Stimulated activated effector memory CD8-positive, alpha-beta T cell treated with anti-CD3 and anti-CD28 coated beads, Interleukin-12 subunit alpha, Interleukin-12 subunit beta, amount 100 ng/mL, for 72 hours (primary cell): ENCODE measurements around the gene GMPPA.

ENCODE experiments used
- ATAC-seq: fragments of 150-1000 bp; cut with Tn5 transposase; 2 replicates; pipeline ENCODE4 v1.10.0; 2021
- DNase-seq, 2 donors: peaks; one replicate each; pipeline ENCODE4 v3.0.0; 2021 to 2022; ENCODE audit warnings: low spot score in 2 of 2
- H3K27ac Mint-ChIP-seq: one replicate; pipeline ENCODE4 v1.8.0; 2022; ENCODE audit warnings: mild to moderate bottlenecking, mixed read lengths
- H3K36me3 Mint-ChIP-seq: one replicate; pipeline ENCODE4 v1.8.0; 2022; ENCODE audit warnings: mild to moderate bottlenecking, mixed read lengths
- H3K4me1 Mint-ChIP-seq: one replicate; pipeline ENCODE4 v1.8.0; 2022; ENCODE audit warnings: mixed read lengths
- H3K4me3 Mint-ChIP-seq: one replicate; pipeline ENCODE4 v1.8.0; 2022; ENCODE audit warnings: mild to moderate bottlenecking, mixed read lengths
- H3K9me3 Mint-ChIP-seq: one replicate; pipeline ENCODE4 v1.8.0; 2022; ENCODE audit warnings: mixed read lengths

GMPPA gene

DNA sequence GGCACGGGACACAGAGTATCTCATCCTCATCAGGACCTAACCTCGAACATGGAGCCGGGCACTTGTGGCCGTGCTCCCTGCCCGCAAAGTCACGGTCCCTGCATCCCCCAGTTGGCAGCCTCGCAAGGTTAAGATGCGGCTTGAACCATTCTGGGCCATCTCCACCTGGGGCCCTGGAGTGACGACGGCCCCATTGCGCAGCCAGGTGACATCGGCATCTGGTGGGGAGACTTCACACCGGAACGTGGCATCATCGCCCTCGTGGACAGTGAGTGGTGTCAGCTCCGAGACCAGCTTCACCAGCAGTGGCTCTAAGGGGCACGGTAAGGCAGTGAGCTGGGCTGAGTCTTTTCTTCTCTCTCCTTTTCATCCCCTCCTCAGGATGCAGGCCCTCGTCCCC, 57.7 kb downstream of the GMPPA start:
- Mint-ChIP-seq H3K4me1 (peaks cover 6% of the 10 kb centered on the region), H3K27ac (no peak overlapping the region), H3K9me3 (no peaks in the 10 kb centered on the region), H3K4me3 (no peak overlapping the region), H3K36me3 (no peaks in the 10 kb centered on the region)
- ATAC-seq (no peak), DNase-seq (no peak)
